ENCODE data around the gene PLPPR5. TPM values are rescaled to one million over a fixed set of nuclear protein-coding genes. Genes with fewer than 3 reads are reported as not detected.

PLPPR5 gene
- total RNA-seq, 1 donor: not detected

- Histone ChIP-seq H3K36me3 (ENCODE audit: insufficient read depth, low read length) (no peaks in the 10 kb centered on the region), H3K4me1 (ENCODE audit: insufficient read depth, low read length) (peaks cover 7% of the 10 kb centered on the region), H2AFZ (ENCODE audit: low read length) (no peak overlapping the region), H3K27ac (ENCODE audit: low read depth, low read length) (no peak overlapping the region), H3K27me3 (ENCODE audit: insufficient read depth, low read length) (no peaks in the 10 kb centered on the region), H3K4me3 (ENCODE audit: insufficient read depth, low read length) (no peak overlapping the region), H3K79me2 (ENCODE audit: insufficient read depth, low read length) (no peaks in the 10 kb centered on the region), H3K9me3 (ENCODE audit: low read depth, low read length) (no peaks in the 10 kb centered on the region), H4K20me1 (ENCODE audit: insufficient read depth, low read length) (no peaks in the 10 kb centered on the region), H3K4me2 (ENCODE audit: insufficient read depth, low read length) (no peak overlapping the region)
- no peak for TF ChIP-seq CTCF (IDR thresholded peaks at IDR 0.05; ENCODE audit: extremely low read depth, low read depth, low read length)
- DNase-seq (ENCODE audit: insufficient read length, low spot score, missing footprints): no peak
These were observed 107.2 kb downstream of the PLPPR5 start for GRCh38 chr1:98897479-98897878.

- H4K20me1 ChIP-seq (ENCODE audit: insufficient read depth, low read length): no peaks in the 10 kb centered on the region
- no peaks in the 10 kb centered on the region for H3K27me3 ChIP-seq (ENCODE audit: insufficient read depth, low read length)
- H2AFZ ChIP-seq (ENCODE audit: low read length): no peak overlapping the region
- H3K4me2 ChIP-seq (ENCODE audit: insufficient read depth, low read length): no peak overlapping the region
- no peak overlapping the region for H3K4me3 ChIP-seq (ENCODE audit: insufficient read depth, low read length)
- H3K79me2 ChIP-seq (ENCODE audit: insufficient read depth, low read length): no peaks in the 10 kb centered on the region
- H3K4me1 ChIP-seq (ENCODE audit: insufficient read depth, low read length): peaks cover 7% of the 10 kb centered on the region
- H3K27ac ChIP-seq (ENCODE audit: low read depth, low read length): no peak overlapping the region
- no peak for DNase-seq (ENCODE audit: insufficient read length, low spot score, missing footprints)
- no peaks in the 10 kb centered on the region for H3K36me3 ChIP-seq (ENCODE audit: insufficient read depth, low read length)
- H3K9me3 ChIP-seq (ENCODE audit: low read depth, low read length): no peaks in the 10 kb centered on the region
- no peak for TF ChIP-seq CTCF (IDR thresholded peaks at IDR 0.05; ENCODE audit: extremely low read depth, low read depth, low read length)
These were observed 107.8 kb downstream of the PLPPR5 start for GRCh38 chr1:98896711-98897445.

- H2AFZ ChIP-seq (ENCODE audit: low read length): no peak overlapping the region
- no peak overlapping the region for H3K27ac ChIP-seq (ENCODE audit: low read depth, low read length)
- no peaks in the 10 kb centered on the region for H3K27me3 ChIP-seq (ENCODE audit: insufficient read depth, low read length)
- H3K79me2 ChIP-seq (ENCODE audit: insufficient read depth, low read length): no peaks in the 10 kb centered on the region
- TF ChIP-seq CTCF (IDR thresholded peaks at IDR 0.05; ENCODE audit: extremely low read depth, low read depth, low read length): no peak
- H3K4me2 ChIP-seq (ENCODE audit: insufficient read depth, low read length): no peak overlapping the region
- H3K4me3 ChIP-seq (ENCODE audit: insufficient read depth, low read length): no peak overlapping the region
- peaks cover 3% of the 10 kb centered on the region for H3K4me1 ChIP-seq (ENCODE audit: insufficient read depth, low read length)
- no peak for DNase-seq (ENCODE audit: insufficient read length, low spot score, missing footprints)
- no peaks in the 10 kb centered on the region for H3K9me3 ChIP-seq (ENCODE audit: low read depth, low read length)
- H3K36me3 ChIP-seq (ENCODE audit: insufficient read depth, low read length): no peaks in the 10 kb centered on the region
- H4K20me1 ChIP-seq (ENCODE audit: insufficient read depth, low read length): no peaks in the 10 kb centered on the region
These were observed 111.3 kb downstream of the PLPPR5 start for GRCh38 chr1:98893371-98893770.

- Histone ChIP-seq H2AFZ (ENCODE audit: low read length) (no peak overlapping the region), H3K79me2 (ENCODE audit: insufficient read depth, low read length) (no peaks in the 10 kb centered on the region), H3K4me3 (ENCODE audit: insufficient read depth, low read length) (no peak overlapping the region), H3K27ac (ENCODE audit: low read depth, low read length) (no peak overlapping the region), H3K36me3 (ENCODE audit: insufficient read depth, low read length) (no peaks in the 10 kb centered on the region), H3K4me1 (ENCODE audit: insufficient read depth, low read length) (no peaks in the 10 kb centered on the region), H3K27me3 (ENCODE audit: insufficient read depth, low read length) (no peaks in the 10 kb centered on the region), H3K4me2 (ENCODE audit: insufficient read depth, low read length) (no peak overlapping the region), H4K20me1 (ENCODE audit: insufficient read depth, low read length) (no peaks in the 10 kb centered on the region), H3K9me3 (ENCODE audit: low read depth, low read length) (no peaks in the 10 kb centered on the region)
- no peak for DNase-seq (ENCODE audit: insufficient read length, low spot score, missing footprints)
- no peak for TF ChIP-seq CTCF (IDR thresholded peaks at IDR 0.05; ENCODE audit: extremely low read depth, low read depth, low read length)
These were observed 115.8 kb downstream of the PLPPR5 start for GRCh38 chr1:98888869-98889268.

Data from osteoblast (primary cell).